Fibroblast of mammary gland (primary cell): ENCODE results near the gene SUSD1.

ENCODE experiments used
- DNase-seq: peaks from one replicate; pipeline ENCODE4 v3.0.0-alpha.2; 2010; ENCODE audit warnings: low read depth
- H3K4me3 ChIP-seq: 2 replicates; pipeline ENCODE4 v1.5.1; 2011; ENCODE audit warnings: low read depth, mild to moderate bottlenecking, low read length, moderate library complexity; ENCODE audit not compliant: control insufficient read depth
- TF ChIP-seq, protein P1 (sequence below): conservative IDR thresholded peaks from 2 replicates; pipeline ENCODE4 v1.5.1; 2011; ENCODE audit warnings: low read depth, low read length, inconsistent platforms; ENCODE audit not compliant: control insufficient read depth, insufficient read depth

The SUSD1 gene

DNA sequence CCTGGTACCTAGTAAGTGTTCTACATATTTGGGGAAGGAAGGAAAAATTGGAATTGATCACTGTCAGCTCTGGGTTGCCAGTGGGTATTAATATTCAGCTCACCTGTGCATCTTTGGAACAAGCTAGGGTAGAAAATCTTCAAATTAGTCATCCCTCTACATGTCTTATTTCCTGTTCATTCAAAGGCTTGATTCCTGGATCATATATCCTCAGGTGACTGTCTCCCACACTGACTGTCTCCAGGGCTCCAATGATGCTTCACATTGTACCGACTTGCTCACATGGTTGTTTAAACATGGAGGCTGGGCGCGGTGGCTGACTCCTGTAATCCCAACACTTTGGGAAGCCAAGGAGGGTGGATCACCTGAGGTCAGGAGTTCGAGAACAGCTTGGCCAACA, 11.6 kb upstream of the SUSD1 start:
- no peak for DNase-seq
- no peak overlapping the region for H3K4me3 ChIP-seq
- TF ChIP-seq, protein P1, sequence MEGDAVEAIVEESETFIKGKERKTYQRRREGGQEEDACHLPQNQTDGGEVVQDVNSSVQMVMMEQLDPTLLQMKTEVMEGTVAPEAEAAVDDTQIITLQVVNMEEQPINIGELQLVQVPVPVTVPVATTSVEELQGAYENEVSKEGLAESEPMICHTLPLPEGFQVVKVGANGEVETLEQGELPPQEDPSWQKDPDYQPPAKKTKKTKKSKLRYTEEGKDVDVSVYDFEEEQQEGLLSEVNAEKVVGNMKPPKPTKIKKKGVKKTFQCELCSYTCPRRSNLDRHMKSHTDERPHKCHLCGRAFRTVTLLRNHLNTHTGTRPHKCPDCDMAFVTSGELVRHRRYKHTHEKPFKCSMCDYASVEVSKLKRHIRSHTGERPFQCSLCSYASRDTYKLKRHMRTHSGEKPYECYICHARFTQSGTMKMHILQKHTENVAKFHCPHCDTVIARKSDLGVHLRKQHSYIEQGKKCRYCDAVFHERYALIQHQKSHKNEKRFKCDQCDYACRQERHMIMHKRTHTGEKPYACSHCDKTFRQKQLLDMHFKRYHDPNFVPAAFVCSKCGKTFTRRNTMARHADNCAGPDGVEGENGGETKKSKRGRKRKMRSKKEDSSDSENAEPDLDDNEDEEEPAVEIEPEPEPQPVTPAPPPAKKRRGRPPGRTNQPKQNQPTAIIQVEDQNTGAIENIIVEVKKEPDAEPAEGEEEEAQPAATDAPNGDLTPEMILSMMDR: no peak

DNA sequence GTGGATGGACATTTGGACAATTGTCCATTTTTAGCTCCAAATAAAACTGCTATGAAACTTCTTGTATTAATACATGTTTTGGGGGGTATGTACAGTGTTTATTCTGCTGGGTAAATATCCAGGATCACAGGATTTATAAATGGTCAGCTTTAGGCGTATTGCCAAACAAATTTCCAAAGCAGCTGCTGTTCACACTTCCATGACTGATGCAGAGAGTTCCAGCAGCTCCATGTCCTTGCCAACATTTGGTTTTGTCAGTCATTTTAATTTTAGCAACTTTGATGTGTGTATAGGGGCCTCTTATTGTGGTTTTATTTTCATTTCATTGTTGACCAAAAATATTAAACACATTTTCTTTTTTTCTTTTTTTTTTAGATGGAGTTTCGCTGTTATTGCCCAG, 9.8 kb upstream of the SUSD1 start:
- H3K4me3 ChIP-seq: no peak overlapping the region
- no peak for DNase-seq
- TF ChIP-seq, protein P1: no peak

DNA sequence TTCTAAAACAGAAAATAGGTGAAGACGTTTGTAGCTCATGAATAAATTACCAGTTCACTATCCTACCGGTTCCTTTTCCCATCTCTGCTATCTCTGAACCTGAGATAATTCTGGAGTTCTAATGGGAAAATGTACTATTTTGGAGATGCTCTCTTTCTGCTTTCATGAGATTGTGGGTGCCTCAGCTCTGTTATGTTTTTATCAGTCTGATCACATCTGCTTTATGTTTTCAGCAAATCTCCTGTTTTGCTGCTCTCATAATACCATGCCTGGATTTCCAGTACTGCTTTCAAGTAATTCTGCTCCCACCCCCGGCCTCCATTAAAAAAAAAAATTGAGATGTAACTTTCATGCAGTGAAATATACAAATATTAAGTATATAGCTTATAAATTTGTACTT, 9.1 kb upstream of the SUSD1 start:
- no peak overlapping the region for H3K4me3 ChIP-seq
- DNase-seq: no peak

DNA sequence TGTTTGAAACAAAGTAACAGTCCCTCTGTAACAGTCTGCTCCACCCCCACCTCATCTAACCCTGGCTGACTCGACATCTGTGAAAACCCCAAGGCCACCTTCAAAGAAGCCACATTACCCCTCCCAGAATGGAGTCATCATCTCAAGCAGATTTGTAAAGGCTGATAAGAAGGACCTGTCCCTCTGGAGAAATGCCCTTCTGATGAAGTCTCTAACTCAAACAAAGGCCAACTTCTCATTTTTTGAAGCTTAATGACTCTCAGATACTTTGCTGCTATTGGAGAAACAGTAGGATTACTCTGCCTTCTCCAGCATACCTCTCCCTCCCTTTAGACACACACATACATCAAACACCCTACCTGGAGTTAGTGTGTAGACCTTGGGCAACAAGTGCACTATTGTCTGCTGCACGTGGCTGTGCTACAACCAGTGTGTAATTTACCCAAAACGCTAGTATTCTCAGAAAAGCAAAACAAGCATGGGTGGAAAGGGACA, 5.3 kb upstream of the SUSD1 start:
- DNase-seq: no peak
- TF ChIP-seq, protein P1: no peak
- no peak overlapping the region for H3K4me3 ChIP-seq

More for the DNA sequence above, 9.1 kb upstream of the SUSD1 start:
- TF ChIP-seq, protein P1: no peak

DNA sequence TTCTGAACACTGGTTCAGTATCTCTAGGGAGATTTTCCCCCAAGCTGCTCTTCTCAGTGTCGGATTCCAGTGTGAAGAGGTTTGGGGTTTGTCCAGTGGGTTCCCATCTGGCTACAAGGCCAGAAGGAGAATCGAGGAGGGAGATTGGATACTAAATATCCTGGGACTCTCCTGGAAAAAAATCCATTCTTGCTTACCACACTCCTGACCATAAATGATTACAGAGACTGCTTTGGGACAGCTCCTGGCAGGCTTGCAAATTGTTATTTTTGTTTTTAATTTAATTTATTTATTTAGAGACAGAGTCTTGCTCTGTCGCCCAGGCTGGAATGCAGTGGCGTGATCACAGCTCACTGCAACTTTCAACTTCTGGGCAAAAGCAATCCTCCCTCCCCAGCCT, 4.7 kb upstream of the SUSD1 start:
- no peak for DNase-seq
- no peak overlapping the region for H3K4me3 ChIP-seq
- TF ChIP-seq, protein P1: no peak

DNA sequence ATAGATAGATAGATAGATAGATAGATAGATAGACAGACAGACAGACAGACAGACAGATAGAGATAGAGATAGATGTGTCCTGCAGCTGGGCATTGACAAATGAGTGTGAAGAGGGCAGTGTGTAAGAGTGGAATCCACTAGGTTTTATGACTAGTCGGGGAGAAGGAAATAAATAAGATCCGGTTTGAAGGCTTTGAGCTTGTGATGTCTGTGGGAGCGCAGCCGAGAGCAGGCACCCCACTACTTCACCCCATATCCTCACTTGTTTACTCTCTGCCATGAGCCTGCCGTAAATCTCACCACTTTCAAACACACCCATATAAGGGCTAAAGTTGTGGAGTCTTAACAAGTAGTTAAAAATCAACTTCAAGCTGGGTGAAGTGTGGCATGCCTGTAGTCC, 1.4 kb upstream of the SUSD1 start:
- no peak overlapping the region for H3K4me3 ChIP-seq
- TF ChIP-seq, protein P1: no peak
- no peak for DNase-seq

DNA sequence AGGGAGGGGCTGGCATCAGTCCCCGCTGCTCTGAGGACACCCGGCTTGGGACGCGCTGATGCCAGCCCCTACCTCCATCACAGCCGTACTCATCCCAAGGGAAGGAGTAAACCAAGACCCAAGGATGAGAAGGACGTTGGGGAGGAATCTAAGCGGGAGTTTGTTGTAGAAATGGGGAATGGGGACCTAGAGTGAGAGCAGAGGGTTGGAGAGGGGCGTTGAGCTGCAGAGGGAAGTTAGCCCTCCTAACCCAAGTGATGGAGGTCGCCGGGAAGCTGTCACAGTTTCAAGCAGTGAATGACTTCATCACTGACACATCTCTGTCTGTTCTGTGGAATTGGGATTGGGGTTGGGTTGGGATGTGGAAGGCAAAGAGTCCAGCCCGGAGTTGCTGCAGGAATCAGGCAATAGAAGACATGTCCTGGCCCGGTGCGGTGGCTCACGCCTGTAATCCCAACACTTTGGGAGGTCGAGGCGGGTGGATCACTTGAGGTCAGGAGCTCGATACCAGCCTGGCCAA, 759 bp upstream of the SUSD1 start:
- no peak overlapping the region for H3K4me3 ChIP-seq
- no peak for DNase-seq
- TF ChIP-seq, protein P1: no peak
